ENCODE results near the gene MRPL24.

GRCh38 chr1:156743367-156744302 lies 2.7 kb upstream of the MRPL24 start:
- TF ChIP-seq SPI1 (IDR thresholded peaks at IDR 0.05; ENCODE audit: low read depth, low read length) (no peak), POLR2AphosphoS5 (IDR thresholded peaks at IDR 0.05; ENCODE audit: low read depth, low read length) (no peak), POLR2A (IDR thresholded peaks at IDR 0.05; ENCODE audit: low read depth, low read length) (no peak), TAF1 (IDR thresholded peaks at IDR 0.05; ENCODE audit: low read depth, low read length) (no peak), PAX5 (IDR thresholded peaks at IDR 0.05; ENCODE audit: insufficient read depth, low read length, severe bottlenecking) (no peak)
